GM18502 (cell line): ENCODE results near the gene C13orf42.
"Not testable (repeated sequence)": the region's sequence is repeated elsewhere in the genome, so short reads cannot be mapped to it uniquely, and the experiment has no call there.

Experiments used
- ATAC-seq: cut with Tn5 transposase; IDR thresholded peaks from one replicate; pipeline ENCODE4 v1.9.1; 2021; ENCODE audit warnings: mild to moderate bottlenecking; ENCODE audit not compliant: unreplicated experiment, poor library complexity

Gene C13orf42

GRCh38 chr13:51122868-51123566, 11.9 kb upstream of the C13orf42 start:
- ATAC-seq: no peak

- not testable (repeated sequence) for ATAC-seq
These were observed 9.8 kb upstream of the C13orf42 start for GRCh38 chr13:51120873-51121272.

- no peak for ATAC-seq
These were observed 7.8 kb upstream of the C13orf42 start for GRCh38 chr13:51118809-51119431.

- ATAC-seq: no peak
These were observed 2.9 kb upstream of the C13orf42 start for GRCh38 chr13:51113969-51114368.

- ATAC-seq: no peak
These were observed 2.3 kb upstream of the C13orf42 start for GRCh38 chr13:51113186-51113881.

- no peak for ATAC-seq
These were observed 1.7 kb upstream of the C13orf42 start for GRCh38 chr13:51112771-51113170.

GRCh38 chr13:51111997-51112396, 923 bp upstream of the C13orf42 start:
- ATAC-seq: no peak

GRCh38 chr13:51107996-51108395, 3.1 kb downstream of the C13orf42 start:
- ATAC-seq: no peak

GRCh38 chr13:51105046-51105445, 6.0 kb downstream of the C13orf42 start:
- no peak for ATAC-seq

- no peak for ATAC-seq
These were observed 9.3 kb downstream of the C13orf42 start for GRCh38 chr13:51101636-51102235.

- no peak for ATAC-seq
These were observed 13.6 kb downstream of the C13orf42 start for GRCh38 chr13:51097353-51098043.

- ATAC-seq: no peak
These were observed 14.9 kb downstream of the C13orf42 start for GRCh38 chr13:51096131-51096530.

GRCh38 chr13:51093574-51093973, 17.5 kb downstream of the C13orf42 start:
- no peak for ATAC-seq

- no peak for ATAC-seq
These were observed 19.2 kb downstream of the C13orf42 start for GRCh38 chr13:51091839-51092238.

GRCh38 chr13:51083706-51084105, 27.4 kb downstream of the C13orf42 start:
- ATAC-seq: no peak

- not testable (repeated sequence) for ATAC-seq
These were observed 30.5 kb downstream of the C13orf42 start for GRCh38 chr13:51080478-51081065.

GRCh38 chr13:51071493-51071892, 39.6 kb downstream of the C13orf42 start:
- ATAC-seq: no peak

- peak; percentile 72 for ATAC-seq
These were observed 40.9 kb downstream of the C13orf42 start for GRCh38 chr13:51070005-51070649.

- no peak for ATAC-seq
These were observed 42.6 kb downstream of the C13orf42 start for GRCh38 chr13:51068501-51068900.

GRCh38 chr13:51067706-51068105, 43.4 kb downstream of the C13orf42 start:
- no peak for ATAC-seq
